ENCODE measurements around the gene POLD4.
A peak's percentile ranks its signal among the peaks of the same experiment; 100 is the strongest.

GRCh38 chr11:67356864-67357561 lies 3.7 kb upstream of the POLD4 start:
- no peak for TF ChIP-seq POLR2A (IDR thresholded peaks at IDR 0.05)
- TF ChIP-seq CTCF (IDR thresholded peaks at IDR 0.05): peak; percentile 90 to 94 (median 90)
